ENCODE data around the gene PHACTR3. TPM values are rescaled to one million over a fixed set of nuclear protein-coding genes. Genes with fewer than 3 reads are reported as not detected.

Gene PHACTR3
- total RNA-seq, 1 experiment from 2014 or later = 30.6 TPM

- Histone ChIP-seq H3K9me2 (replicated peaks; ENCODE audit: low read length) (no peaks in the 10 kb centered on the region), H3K4me3 (ENCODE audit: low read length) (no peak overlapping the region), H3K4me1 (ENCODE audit: insufficient read depth, low read length) (no peaks in the 10 kb centered on the region), H3K4me2 (ENCODE audit: low read length) (no peak overlapping the region), H3K9me3 (ENCODE audit: low read length) (no peaks in the 10 kb centered on the region), H3K27ac (ENCODE audit: low read length) (no peak overlapping the region), H3K79me2 (ENCODE audit: low read length) (no peaks in the 10 kb centered on the region), H3F3A (ENCODE audit: low read length, unreplicated experiment) (no peaks in the 10 kb centered on the region), H3K9ac (ENCODE audit: low read length) (no peak overlapping the region), H3K36me3 (ENCODE audit: low read depth, low read length) (no peaks in the 10 kb centered on the region), H3K27me3 (ENCODE audit: low read length) (peaks cover 99% of the 10 kb centered on the region), H4K20me1 (ENCODE audit: low read length) (no peaks in the 10 kb centered on the region), H2AFZ (ENCODE audit: low read length) (no peak overlapping the region)
- ChIA-PET POLR2A (ENCODE audit: unreplicated experiment) (no interaction called here), CTCF (no interaction called here)
- no peak for ATAC-seq
- intact Hi-C loops (cut with micrococcal nuclease) = no loop called here
- DNase-seq = no peak
- TF ChIP-seq EZH2 (IDR thresholded peaks at IDR 0.05; ENCODE audit: low read length, unreplicated experiment) (no peak), EZH2phosphoT487 (IDR thresholded peaks at IDR 0.05; ENCODE audit: borderline replicate concordance, low read length) (no peak), CTCF (conservative IDR thresholded peaks at IDR 0.05; ENCODE audit: low read depth, low read length) (no peak)
- no TSS peak for BruUV-seq (replicated peaks)
Measured at GRCh38 chr20:59620860-59621505, 16.6 kb downstream of the PHACTR3 start.

- Histone ChIP-seq H3K27me3 (ENCODE audit: low read length) (peaks cover 99% of the 10 kb centered on the region), H3K9ac (ENCODE audit: low read length) (no peak overlapping the region), H3F3A (ENCODE audit: low read length, unreplicated experiment) (no peaks in the 10 kb centered on the region), H4K20me1 (ENCODE audit: low read length) (no peaks in the 10 kb centered on the region), H3K27ac (ENCODE audit: low read length) (no peak overlapping the region), H3K79me2 (ENCODE audit: low read length) (no peaks in the 10 kb centered on the region), H3K9me3 (ENCODE audit: low read length) (no peaks in the 10 kb centered on the region), H3K4me1 (ENCODE audit: insufficient read depth, low read length) (no peaks in the 10 kb centered on the region), H3K9me2 (replicated peaks; ENCODE audit: low read length) (no peaks in the 10 kb centered on the region), H3K36me3 (ENCODE audit: low read depth, low read length) (no peaks in the 10 kb centered on the region), H2AFZ (ENCODE audit: low read length) (no peak overlapping the region), H3K4me2 (ENCODE audit: low read length) (no peak overlapping the region), H3K4me3 (ENCODE audit: low read length) (no peak overlapping the region)
- DNase-seq = no peak
- ChIA-PET POLR2A (ENCODE audit: unreplicated experiment) (no interaction called here), CTCF (interaction anchor here (0.7 kb wide), 1 partner anchor 333 kb away, joined by 3 read pairs; no protein-coding TSS in a partner anchor)
- TF ChIP-seq EZH2phosphoT487 (IDR thresholded peaks at IDR 0.05; ENCODE audit: borderline replicate concordance, low read length) (no peak), CTCF (conservative IDR thresholded peaks at IDR 0.05; ENCODE audit: low read depth, low read length) (no peak), EZH2 (IDR thresholded peaks at IDR 0.05; ENCODE audit: low read length, unreplicated experiment) (no peak)
- intact Hi-C loops (cut with micrococcal nuclease) = no loop called here
- no peak for ATAC-seq
- no TSS peak for BruUV-seq (replicated peaks)
Measured at GRCh38 chr20:59622496-59622895, 18.2 kb downstream of the PHACTR3 start.

DNA sequence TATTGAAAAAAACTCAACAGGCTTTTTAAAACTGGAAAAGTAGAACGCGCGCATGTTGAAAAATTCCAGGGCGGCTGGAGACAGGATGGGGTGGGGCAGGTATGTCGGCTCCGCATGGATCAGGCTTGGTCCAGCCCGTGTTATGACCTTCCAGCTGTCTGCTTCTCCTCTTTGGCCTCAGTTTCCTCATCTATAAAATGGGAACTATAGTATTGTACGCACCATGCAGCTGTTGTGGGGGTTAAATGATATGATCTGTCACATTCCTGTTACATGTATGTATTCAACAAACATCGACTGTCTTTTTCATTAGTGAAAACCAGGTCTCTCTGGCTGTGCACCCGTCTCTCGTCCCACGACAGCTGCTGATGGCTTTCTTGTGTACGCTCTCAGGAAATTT lies 18.8 kb downstream of the PHACTR3 start:
- no peak for TF ChIP-seq CTCF (conservative IDR thresholded peaks at IDR 0.05; ENCODE audit: low read depth, low read length)
- TF ChIP-seq EZH2phosphoT487 (IDR thresholded peaks at IDR 0.05; ENCODE audit: borderline replicate concordance, low read length) = no peak
- TF ChIP-seq EZH2 (IDR thresholded peaks at IDR 0.05; ENCODE audit: low read length, unreplicated experiment) = no peak
- Histone ChIP-seq H3K4me1 (ENCODE audit: insufficient read depth, low read length) (no peaks in the 10 kb centered on the region), H3K79me2 (ENCODE audit: low read length) (no peaks in the 10 kb centered on the region), H3K9me3 (ENCODE audit: low read length) (no peaks in the 10 kb centered on the region), H3K27me3 (ENCODE audit: low read length) (peaks cover 96% of the 10 kb centered on the region), H3K4me2 (ENCODE audit: low read length) (no peak overlapping the region), H2AFZ (ENCODE audit: low read length) (no peak overlapping the region), H3K27ac (ENCODE audit: low read length) (no peak overlapping the region), H3K9ac (ENCODE audit: low read length) (no peak overlapping the region), H3F3A (ENCODE audit: low read length, unreplicated experiment) (no peaks in the 10 kb centered on the region), H3K36me3 (ENCODE audit: low read depth, low read length) (no peaks in the 10 kb centered on the region), H3K4me3 (ENCODE audit: low read length) (no peak overlapping the region), H4K20me1 (ENCODE audit: low read length) (no peaks in the 10 kb centered on the region), H3K9me2 (replicated peaks; ENCODE audit: low read length) (no peaks in the 10 kb centered on the region)
- no peak for DNase-seq
- no peak for ATAC-seq
- ChIA-PET POLR2A (ENCODE audit: unreplicated experiment) (no interaction called here), CTCF (no interaction called here)
- intact Hi-C loops (cut with micrococcal nuclease) = no loop called here
- BruUV-seq (replicated peaks) = no TSS peak
